Right atrium auricular region (tissue), 2 donors: Measurements from ENCODE around the gene H19. TPM values are rescaled to one million over a fixed set of nuclear protein-coding genes. Genes with fewer than 3 reads are reported as not detected.

ENCODE experiments used
- DNase-seq: peaks from one replicate; pipeline ENCODE4 v3.0.0-alpha.2; 2019; ENCODE audit warnings: low spot score
- H3K27ac ChIP-seq, 2 donors: fragments of 200-600 bp; sonication (generic); 1 replicate in 1 of 2; 2 replicates in 1 of 2; pipeline ENCODE4 v1.5.1; 2016 to 2019
- H3K27me3 ChIP-seq, 2 donors: fragments of 200-600 bp; sonication (generic); one replicate each; pipeline versions ENCODE4 v1.5.1 to v1.6.0; 2017 to 2019
- H3K36me3 ChIP-seq: fragments of 200-600 bp; sonication (generic); one replicate; pipeline ENCODE4 v1.5.1; 2016
- H3K4me1 ChIP-seq, 2 donors: fragments of 200-600 bp; sonication (generic); one replicate each; pipeline versions ENCODE4 v1.5.1 to v1.6.0; 2017 to 2019
- H3K4me3 ChIP-seq, 2 donors: fragments of 200-600 bp; sonication (generic); 1 replicate in 1 of 2; 2 replicates in 1 of 2; pipeline ENCODE4 v1.5.1; 2017 to 2019; ENCODE audit warnings: mild to moderate bottlenecking in 1 of 2, moderate library complexity in 1 of 2
- H3K9me3 ChIP-seq, 2 donors: fragments of 200-600 bp; sonication (generic); one replicate each; pipeline ENCODE4 v1.5.1; 2019
- CTCF ChIP-seq, 2 donors: fragments of 200-600 bp; sonication (generic); IDR thresholded peaks; one replicate each; pipeline ENCODE4 v1.5.1; 2019; ENCODE audit warnings: antibody characterized with exemption in 2 of 2
- total RNA-seq, 2 donors: library from RNA; depleted of rRNA; stranded (reverse); fragments of >200 nt; gene quantifications; one replicate each; pipeline ENCODE4 v1.1.0, GENCODE V29; 2016

H19 gene
- total RNA-seq, 2 donors from 2014 or later = 449 to 551 TPM

- no peaks in the 10 kb centered on the region for H3K9me3 ChIP-seq
- H3K27ac ChIP-seq = no peak overlapping the region
- no peak for TF ChIP-seq CTCF (IDR thresholded peaks at IDR 0.05)
- no peaks in the 10 kb centered on the region for H3K36me3 ChIP-seq
- no peak overlapping the region for H3K4me3 ChIP-seq
- no peaks in the 10 kb centered on the region for H3K4me1 ChIP-seq
- DNase-seq = no peak
- H3K27me3 ChIP-seq = no peaks in the 10 kb centered on the region
Observed at GRCh38 chr11:2031058-2031457, 33.4 kb upstream of the H19 start.

GRCh38 chr11:2027708-2028107 lies 30.1 kb upstream of the H19 start:
- no peaks in the 10 kb centered on the region for H3K36me3 ChIP-seq
- H3K9me3 ChIP-seq = no peaks in the 10 kb centered on the region
- DNase-seq = no peak
- no peaks in the 10 kb centered on the region for H3K4me1 ChIP-seq
- no peaks in the 10 kb centered on the region for H3K27me3 ChIP-seq
- no peak for TF ChIP-seq CTCF (IDR thresholded peaks at IDR 0.05)
- no peak overlapping the region for H3K27ac ChIP-seq
- no peak overlapping the region for H3K4me3 ChIP-seq

GRCh38 chr11:2015025-2015424 lies 17.4 kb upstream of the H19 start:
- no peak for DNase-seq
- Histone ChIP-seq H3K4me1 (no peaks in the 10 kb centered on the region), H3K36me3 (no peaks in the 10 kb centered on the region), H3K27me3 (no peaks in the 10 kb centered on the region), H3K27ac (no peak overlapping the region), H3K9me3 (no peaks in the 10 kb centered on the region), H3K4me3 (no peak overlapping the region)
- no peak for TF ChIP-seq CTCF (IDR thresholded peaks at IDR 0.05)

- Histone ChIP-seq H3K9me3 (no peaks in the 10 kb centered on the region), H3K27me3 (no peaks in the 10 kb centered on the region), H3K4me1 (no peaks in the 10 kb centered on the region), H3K4me3 (no peak overlapping the region), H3K36me3 (no peaks in the 10 kb centered on the region), H3K27ac (no peak overlapping the region)
- no peak for TF ChIP-seq CTCF (IDR thresholded peaks at IDR 0.05)
- DNase-seq = no peak
Observed at GRCh38 chr11:2012440-2012839, 14.8 kb upstream of the H19 start.

- Histone ChIP-seq H3K27ac (no peak overlapping the region), H3K27me3 (no peaks in the 10 kb centered on the region), H3K4me1 (no peaks in the 10 kb centered on the region), H3K9me3 (no peaks in the 10 kb centered on the region), H3K4me3 (no peak overlapping the region), H3K36me3 (no peaks in the 10 kb centered on the region)
- no peak for DNase-seq
- no peak for TF ChIP-seq CTCF (IDR thresholded peaks at IDR 0.05)
Observed at GRCh38 chr11:2004466-2004865, 6.8 kb upstream of the H19 start.

- H3K36me3 ChIP-seq = no peaks in the 10 kb centered on the region
- no peaks in the 10 kb centered on the region for H3K4me1 ChIP-seq
- no peak for DNase-seq
- no peak for TF ChIP-seq CTCF (IDR thresholded peaks at IDR 0.05)
- H3K27ac ChIP-seq = no peak overlapping the region
- H3K9me3 ChIP-seq = no peaks in the 10 kb centered on the region
- H3K27me3 ChIP-seq = no peaks in the 10 kb centered on the region
- H3K4me3 ChIP-seq = no peak overlapping the region
Observed at GRCh38 chr11:2002807-2003206, 5.2 kb upstream of the H19 start.
